UCSD-AML1 (cell line): Measurements from ENCODE around the gene CAVIN3.

ENCODE experiments used
- DNase-seq: peaks from one replicate; lab custom pipeline; 2025; ENCODE audit not compliant: unreplicated experiment; lab: John Stamatoyannopoulos, UW

The CAVIN3 gene

GRCh38 chr11:6273188-6273587, 47.1 kb downstream of the CAVIN3 start:
- DNase-seq, result no peak

- no peak for DNase-seq
Measured at GRCh38 chr11:6271598-6271997, 48.7 kb downstream of the CAVIN3 start.

- DNase-seq, result no peak
Measured at GRCh38 chr11:6270584-6271246, 49.6 kb downstream of the CAVIN3 start.

GRCh38 chr11:6269994-6270393, 50.3 kb downstream of the CAVIN3 start:
- DNase-seq, result no peak
